GM21825 (cell line): ENCODE results near the gene OR4K15.
"Not testable (repeated sequence)": the region's sequence is repeated elsewhere in the genome, so short reads cannot be mapped to it uniquely, and the experiment has no call there.

Experiments used
- ATAC-seq: cut with Tn5 transposase; IDR thresholded peaks from one replicate; pipeline ENCODE4 v1.9.1; 2021; ENCODE audit warnings: mild to moderate bottlenecking, moderate library complexity; ENCODE audit not compliant: unreplicated experiment

Gene OR4K15

GRCh38 chr14:19975291-19975690 is at the start of gene OR4K15:
TSS of gene OR4K15 (plus strand) at chr14:19975591. CDS start at chr14:19975591, 0 bp downstream.
- no peak for ATAC-seq

GRCh38 chr14:19930617-19931016 is 44.8 kb upstream of the OR4K15 start, which contains the start of gene OR4K1:
TSS of gene OR4K1 (plus strand) at chr14:19930917. CDS start at chr14:19935667, 4,750 bp downstream.
- ATAC-seq: no peak

GRCh38 chr14:19941668-19942067 is 33.7 kb upstream of the OR4K15 start:
- ATAC-seq: no peak

GRCh38 chr14:19947413-19948090 is 27.8 kb upstream of the OR4K15 start:
- no peak for ATAC-seq

- no peak for ATAC-seq
These were observed 26.2 kb upstream of the OR4K15 start for GRCh38 chr14:19949218-19949617.

- ATAC-seq: not testable (repeated sequence)
These were observed 5.7 kb upstream of the OR4K15 start for GRCh38 chr14:19969735-19970134.

GRCh38 chr14:19974844-19975243 is 547 bp upstream of the OR4K15 start:
- no peak for ATAC-seq

GRCh38 chr14:19993438-19993837 is 18.0 kb downstream of the OR4K15 start:
- no peak for ATAC-seq

- ATAC-seq: no peak
These were observed 26.5 kb downstream of the OR4K15 start, which contains the start of gene OR4Q2 for GRCh38 chr14:20001863-20002262. TSS of gene OR4Q2 (plus strand) at chr14:20002163.

- no peak for ATAC-seq
These were observed 26.9 kb downstream of the OR4K15 start for GRCh38 chr14:20002319-20002718.

- ATAC-seq: no peak
These were observed 32.8 kb downstream of the OR4K15 start for GRCh38 chr14:20008156-20008555.

GRCh38 chr14:20019257-20019865 is 44.0 kb downstream of the OR4K15 start, which contains the start of gene OR4K14:
TSS of gene OR4K14 (minus strand) at chr14:20019307. CDS start at chr14:20015193, 4,114 bp downstream.
- no peak for ATAC-seq
